ENCODE data around the gene GAL3ST2.
"Not testable (repeated sequence)": the region's sequence is repeated elsewhere in the genome, so short reads cannot be mapped to it uniquely, and the experiment has no call there.

GAL3ST2 gene

DNA sequence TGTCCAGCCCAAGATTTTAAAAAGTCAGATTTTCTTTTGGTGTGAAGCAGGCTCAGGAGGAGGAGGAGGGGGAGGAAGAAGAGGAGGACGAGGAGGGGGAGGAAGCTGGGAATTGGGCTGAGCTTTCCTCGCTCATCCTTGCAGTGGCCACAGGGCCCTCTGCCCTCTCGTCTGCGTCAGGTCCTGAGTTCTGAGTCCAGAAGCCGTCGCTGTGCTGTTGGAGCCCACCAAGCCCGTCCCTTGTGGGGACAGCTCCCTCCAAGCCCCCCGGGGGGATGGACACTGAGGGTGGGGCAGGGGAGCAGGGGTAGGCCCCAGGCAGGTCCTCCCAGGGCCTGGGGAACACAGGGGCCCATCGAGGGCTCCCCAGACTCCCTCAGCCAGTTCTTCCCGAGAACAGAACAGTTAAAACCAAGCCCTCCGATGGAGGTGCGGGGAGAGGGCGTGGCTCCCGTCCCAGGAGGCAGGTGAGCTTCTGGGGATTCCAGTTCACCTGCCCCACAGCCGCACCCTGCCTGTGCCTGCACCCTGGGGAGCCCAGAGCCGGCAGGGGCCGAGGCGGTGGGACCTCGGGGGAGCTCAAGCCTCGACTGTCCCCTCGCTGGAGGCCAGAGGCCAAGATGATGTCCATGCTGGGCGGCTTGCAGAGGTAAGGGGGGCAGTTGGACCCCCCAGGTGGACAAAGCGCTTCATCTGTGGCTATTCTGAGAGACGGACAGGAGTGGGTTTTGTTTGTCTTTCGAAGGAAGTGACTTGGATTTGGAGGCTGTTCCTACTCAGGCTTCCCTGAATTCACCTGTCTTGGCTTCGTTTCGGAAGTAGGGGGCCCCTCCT, at the start of gene GAL3ST2:
GAL3ST2 (plus strand) TSS at position 487 of the 834 bp plus-strand sequence; CDS start at position 621, 134 bp downstream.
- peak in 1 of 10 donors; percentile 64 for DNase-seq
- intact Hi-C loops (cut with DNase I) = no loop called here

DNA sequence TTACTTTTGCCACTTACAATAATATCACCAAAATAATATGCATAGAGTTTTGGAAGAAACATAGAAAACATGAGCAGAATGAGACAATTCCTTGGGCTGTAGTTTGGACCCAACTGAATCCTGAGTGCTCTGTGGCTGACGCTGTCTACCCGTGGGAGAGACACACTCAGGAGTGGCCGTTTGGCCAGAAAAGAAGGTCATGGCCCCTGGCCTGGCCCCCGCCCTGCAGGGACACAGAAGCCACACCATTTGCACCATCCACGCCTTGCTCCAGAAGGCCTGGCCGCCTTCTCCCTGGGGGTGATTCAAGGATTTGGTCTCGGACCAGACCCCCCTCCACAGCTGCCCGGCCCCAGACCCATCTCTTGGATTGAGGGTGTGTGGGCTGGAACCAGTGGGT, 48.6 kb upstream of the GAL3ST2 start:
- intact Hi-C loops (cut with DNase I) = no loop called here
- peak in 1 of 10 donors; percentile 79 for DNase-seq

DNA sequence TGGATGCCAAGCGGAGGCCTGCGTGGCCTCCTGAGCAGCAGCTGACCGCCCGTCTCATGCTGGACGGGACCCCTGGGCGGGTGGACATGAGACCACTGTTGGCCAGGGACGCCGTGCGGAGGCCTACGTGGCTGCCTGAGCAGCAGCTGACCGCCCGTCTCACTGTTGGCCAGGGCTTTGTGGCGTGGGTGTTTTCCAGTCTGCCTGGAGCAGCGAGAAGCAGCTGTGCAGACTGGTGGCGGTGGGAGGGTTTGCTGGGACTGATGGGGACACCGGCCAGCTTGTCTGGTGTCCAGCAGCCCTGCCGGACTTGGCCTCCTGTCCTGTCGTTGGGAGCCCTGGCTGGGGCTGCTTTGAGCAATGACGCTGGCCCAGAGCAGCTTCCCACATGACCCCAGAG, 48.0 kb upstream of the GAL3ST2 start:
- DNase-seq = peak; percentile 48 to 96 (median 70)
- intact Hi-C loops (cut with DNase I) = no loop called here

DNA sequence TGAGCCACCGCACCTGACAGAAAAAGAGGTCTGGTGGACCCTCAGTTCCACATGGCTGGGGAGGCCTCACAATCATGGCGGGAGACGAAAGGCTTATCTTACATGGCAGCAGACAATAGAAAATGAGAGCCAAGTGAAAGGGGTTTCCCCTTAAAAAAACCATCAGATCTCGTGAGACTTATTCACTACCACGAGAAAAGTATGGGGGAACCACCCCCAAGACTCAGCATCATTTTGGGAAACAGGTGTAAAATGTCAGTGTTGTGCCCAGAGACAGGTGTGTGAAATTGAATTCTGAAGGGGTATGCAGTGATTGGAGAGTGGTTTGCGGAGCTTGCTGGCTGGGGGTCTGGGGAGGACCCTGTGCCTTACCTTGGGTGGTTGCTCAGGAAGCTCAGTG, 46.8 kb upstream of the GAL3ST2 start:
- no peak for DNase-seq
- intact Hi-C loops (cut with DNase I) = loop anchor here (5.0 kb wide), 1 partner anchor 43 kb away; the partner anchor contains the start of gene DTYMK

DNA sequence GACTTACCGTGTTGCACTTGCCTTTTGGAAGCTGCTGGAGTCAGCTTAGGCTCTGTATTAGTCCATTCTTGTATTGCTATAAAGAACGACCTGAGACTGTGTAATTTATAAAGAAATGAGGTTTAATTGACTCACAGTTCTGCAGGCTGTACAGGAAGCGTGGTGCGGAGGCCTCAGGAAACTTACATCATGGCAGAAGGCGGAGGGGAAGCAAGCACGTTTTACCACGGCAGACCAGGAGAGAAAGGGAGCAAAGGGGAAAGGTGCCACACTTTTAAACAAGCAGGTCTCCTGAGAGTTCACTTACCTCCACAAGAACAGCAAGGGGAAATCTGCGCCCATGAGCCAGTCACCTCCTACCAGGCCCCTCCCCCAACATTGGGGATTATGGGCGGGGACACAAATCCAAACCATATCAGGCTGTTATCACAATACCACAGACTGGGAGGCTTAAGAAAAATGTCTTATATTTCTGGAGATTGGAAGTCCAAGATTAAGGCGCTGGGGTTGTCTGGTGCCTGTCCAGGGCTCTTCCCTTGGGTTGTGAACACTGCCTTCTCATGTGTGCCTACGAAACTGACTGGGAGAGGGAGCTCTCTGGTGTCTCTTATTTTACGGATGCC, 45.8 kb upstream of the GAL3ST2 start:
- DNase-seq = no peak

DNA sequence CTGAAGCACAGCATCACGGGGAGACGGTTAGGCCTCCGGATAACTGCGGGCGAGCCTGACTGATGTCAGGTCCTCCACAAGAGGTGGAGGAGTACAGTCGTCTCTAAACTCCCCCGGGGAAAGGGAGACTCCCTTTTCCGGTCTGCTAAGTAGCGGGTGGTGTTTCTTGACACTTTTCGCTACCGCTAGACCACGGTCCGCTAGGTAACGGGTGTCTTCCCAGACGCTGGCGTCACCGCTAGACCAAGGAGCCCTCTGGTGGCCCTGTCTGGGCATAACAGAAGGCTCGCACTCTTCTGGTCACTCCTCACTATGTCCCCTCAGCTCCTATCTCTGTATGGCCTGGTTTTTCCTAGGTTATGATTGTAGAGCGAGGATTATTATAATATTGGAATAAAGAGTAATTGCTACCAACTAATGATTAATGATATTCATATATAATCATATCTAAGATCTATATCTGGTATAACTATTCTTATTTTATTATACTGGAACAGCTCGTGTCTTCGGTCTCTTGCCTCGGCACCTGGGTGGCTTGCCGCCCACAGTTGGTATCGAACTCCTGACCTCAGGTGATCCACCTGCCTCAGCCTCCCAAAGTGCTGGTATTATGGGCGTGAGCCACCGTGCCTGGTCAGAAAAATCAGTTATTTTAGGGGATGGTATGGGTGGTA, 44.0 kb upstream of the GAL3ST2 start:
- DNase-seq = peak; percentile 63 to 97 (median 78)
- intact Hi-C loops (cut with DNase I) = loop anchor here (5.0 kb wide), 1 partner anchor 45 kb away; the partner anchor contains the start of gene DTYMK

More for the DNA sequence above, 45.8 kb upstream of the GAL3ST2 start:
- intact Hi-C loops (cut with DNase I) = loop anchor here (5.0 kb wide), 1 partner anchor 43 kb away; the partner anchor contains the start of gene DTYMK

DNA sequence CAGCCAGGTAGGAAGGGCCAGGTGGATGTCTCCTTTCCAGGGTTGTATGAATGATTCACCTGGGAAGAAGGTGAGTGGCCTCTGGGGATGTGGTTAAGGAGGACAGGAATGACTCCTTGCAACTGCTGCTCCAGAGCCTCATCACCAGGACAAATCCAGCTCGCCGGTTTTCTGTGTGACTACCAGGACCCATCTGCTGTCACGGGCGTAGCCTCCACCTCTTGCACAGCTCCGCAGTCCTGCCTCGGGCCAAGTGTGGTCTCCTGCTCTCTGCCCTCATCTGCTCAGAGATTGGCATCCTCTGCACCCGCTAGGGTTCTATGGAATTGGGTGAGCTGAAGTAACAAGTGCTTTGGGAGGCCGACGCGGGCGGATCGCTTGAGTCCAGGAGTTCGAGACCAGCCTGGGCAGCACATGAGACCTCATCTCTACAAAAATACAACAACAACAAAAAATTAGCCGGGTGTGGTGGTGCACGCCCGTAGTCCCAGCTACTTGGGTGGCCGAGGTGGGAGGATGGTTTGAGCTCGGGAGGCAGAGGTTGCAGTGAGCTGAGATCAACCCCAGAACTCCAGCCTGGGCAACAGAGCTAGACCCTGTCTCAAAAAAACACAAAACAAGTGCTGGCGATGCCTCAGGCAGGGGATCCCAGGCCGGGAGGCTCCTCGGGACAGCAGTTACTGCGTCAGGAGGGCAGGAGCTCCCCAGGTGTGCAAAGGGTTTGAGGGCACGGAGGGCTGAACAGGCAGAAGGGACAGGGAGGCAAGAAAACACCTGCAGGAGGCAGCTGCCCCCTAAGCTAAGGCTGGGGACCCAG, 43.0 kb upstream of the GAL3ST2 start:
- no peak for DNase-seq
- intact Hi-C loops (cut with DNase I) = loop anchor here (5.0 kb wide), 1 partner anchor 46 kb away; the partner anchor contains the start of gene DTYMK

DNA sequence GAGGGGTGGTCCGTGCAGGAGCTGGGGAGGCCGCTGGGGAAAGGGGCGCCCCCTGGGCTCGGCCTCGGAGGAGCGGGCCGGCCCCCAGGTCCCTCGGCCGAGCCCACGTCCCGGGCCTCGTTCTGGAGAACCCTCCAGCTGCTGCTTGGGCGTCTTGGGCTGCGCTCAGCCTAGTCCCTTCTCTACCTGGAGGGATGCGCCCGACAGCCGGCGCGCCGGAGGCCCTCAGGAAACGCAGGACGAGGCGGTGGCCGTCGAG, 42.5 kb upstream of the GAL3ST2 start:
- no peak for DNase-seq
- intact Hi-C loops (cut with DNase I) = loop anchor here (5.0 kb wide), 1 partner anchor 47 kb away; the partner anchor contains the start of gene DTYMK

DNA sequence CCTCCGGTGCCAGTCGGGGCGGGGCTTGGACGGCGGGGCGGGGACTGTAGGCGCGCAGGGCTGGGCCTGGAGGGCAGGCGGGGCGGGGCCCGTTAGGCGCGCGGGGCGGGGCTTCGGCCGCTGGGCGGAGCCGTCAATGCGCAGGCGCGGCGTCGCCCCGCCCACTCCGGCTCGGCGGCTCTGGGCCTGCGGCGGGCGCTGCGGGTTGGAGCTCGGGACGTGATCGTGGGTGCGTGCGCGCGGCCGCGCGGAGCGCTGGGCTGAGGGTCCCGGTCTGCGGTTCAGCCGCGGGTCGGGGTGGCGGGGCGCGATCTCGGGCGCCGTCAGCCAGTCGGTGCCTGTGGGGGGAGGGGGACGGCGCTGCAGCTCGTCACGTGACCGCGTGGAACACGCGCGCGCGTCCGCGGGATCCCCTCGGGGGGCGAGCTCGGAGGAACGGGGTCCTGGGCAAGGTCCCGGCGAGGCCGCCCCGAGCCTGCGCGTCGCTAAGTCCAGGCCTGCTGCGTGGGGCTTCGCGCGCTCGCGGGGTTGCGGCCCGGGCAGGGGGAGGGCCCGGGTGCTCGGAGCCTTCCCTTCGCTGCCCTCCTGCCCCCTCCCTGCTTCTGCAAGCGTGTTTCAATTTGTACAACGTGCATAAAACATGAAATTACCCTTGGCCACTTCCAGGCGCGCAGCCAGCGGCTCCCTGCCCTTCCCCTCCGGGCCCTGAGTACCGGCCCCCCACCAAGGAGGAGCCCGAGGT, 42.0 kb upstream of the GAL3ST2 start, which contains the start of gene D2HGDH:
D2HGDH (plus strand) TSS at position 164 of the 742 bp plus-strand sequence. CDS start 595 bp downstream, outside the sequence.
- DNase-seq = peak; percentile 86 to 98 (median 92)
- intact Hi-C loops (cut with DNase I) = loop anchor here (5.0 kb wide), 2 partner anchors 47 to 143 kb away; partner anchors contain the start of gene DTYMK

DNA sequence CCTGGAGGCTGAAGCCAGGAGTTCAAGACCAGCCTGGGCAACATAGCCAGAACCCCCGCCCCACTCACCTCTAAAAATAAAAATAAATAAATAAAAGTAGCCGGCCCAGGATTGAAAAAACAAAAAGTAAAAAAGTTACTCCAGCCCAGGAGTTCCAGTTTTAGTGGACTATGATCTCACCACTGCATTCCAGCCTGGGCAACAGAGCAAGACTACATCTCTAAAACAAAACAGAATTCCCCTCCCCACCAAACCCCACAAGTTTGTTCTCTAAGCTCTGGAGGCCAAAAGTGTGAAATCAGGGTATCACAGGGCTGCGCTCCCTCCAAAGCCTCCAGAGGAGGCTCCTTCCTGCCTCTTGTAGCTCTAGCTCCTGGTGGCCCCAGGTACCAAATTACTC, 40.5 kb upstream of the GAL3ST2 start:
- intact Hi-C loops (cut with DNase I) = loop anchor here (5.0 kb wide), 1 partner anchor 141 kb away; no protein-coding TSS in a partner anchor

DNA sequence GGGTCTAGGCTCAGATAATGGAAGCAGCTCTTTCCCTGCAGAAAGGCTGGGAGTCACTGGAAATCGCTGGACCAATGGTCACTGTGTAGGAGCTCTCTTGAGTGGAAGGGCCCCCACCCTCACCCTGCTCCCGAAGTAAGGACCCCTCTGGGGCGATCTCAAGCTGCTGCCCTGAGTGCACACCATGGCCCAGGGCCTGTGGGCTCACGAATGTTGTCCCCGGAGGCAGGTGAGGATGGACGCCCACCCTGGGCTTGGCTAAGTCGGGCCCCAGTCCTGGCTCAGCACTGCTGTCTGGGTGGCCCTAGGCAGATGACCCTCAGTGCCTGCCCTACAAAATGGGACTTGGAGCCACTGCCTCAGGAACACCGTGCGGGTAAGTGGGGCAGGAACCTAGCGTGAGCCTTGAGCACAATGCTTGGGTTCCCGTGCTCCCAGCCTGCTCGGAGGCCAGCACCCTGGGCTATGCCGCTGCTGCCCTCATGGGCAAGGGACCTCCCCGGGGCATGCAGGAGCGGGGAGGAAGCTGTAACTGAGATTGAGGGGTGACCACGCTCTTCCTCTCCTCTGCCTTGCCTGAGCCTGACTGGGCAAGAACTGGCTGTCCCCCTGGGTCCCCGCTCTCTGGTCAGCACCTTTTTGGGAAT, 38.5 kb upstream of the GAL3ST2 start:
- intact Hi-C loops (cut with DNase I) = loop anchor here (5.0 kb wide), 1 partner anchor 139 kb away; no protein-coding TSS in a partner anchor
- DNase-seq = no peak

More for the DNA sequence above, 40.5 kb upstream of the GAL3ST2 start:
- DNase-seq = peak in 1 of 10 donors; percentile 60

DNA sequence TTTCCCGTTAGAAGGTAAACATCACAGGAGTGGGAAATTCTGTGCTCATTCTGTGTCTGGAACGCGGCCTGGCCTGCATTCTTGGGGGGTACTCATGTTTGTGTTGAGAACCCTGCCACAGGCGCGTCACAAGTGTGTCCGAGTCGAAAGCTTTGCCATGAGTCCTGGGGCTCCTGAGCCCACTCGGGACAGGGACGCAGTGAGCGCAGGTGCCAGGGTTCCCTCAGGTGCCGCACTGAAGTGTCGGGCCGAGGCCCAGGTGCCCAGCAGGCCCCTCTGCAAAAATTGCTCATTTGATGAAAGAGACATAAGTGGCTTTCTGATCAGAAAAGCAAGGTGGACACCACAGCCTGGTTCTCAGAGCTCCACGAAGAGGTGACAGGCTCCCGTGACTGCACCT, 37.4 kb upstream of the GAL3ST2 start:
- DNase-seq = no peak
- intact Hi-C loops (cut with DNase I) = loop anchor here (5.0 kb wide), 1 partner anchor 138 kb away; no protein-coding TSS in a partner anchor

DNA sequence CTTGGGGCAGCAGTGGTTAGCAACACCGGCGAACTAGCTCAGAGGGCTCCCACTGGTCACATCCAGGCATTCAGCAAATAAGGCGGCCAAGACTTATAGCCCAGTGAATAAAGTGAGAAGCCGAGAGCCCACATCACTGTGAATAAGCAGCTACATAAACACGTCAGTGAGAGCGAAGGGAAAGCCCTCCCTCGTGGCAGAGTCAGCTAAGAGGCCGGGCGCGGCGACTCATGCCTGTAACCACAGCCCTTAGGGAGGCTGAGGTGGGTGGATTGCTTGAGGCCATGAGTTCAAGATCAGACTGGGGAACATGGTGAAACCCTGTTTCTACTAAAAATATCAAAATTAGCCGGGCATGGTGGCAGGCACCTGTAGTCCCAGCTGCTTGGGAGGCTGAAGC, 37.0 kb upstream of the GAL3ST2 start:
- intact Hi-C loops (cut with DNase I) = loop anchor here (5.0 kb wide), 1 partner anchor 138 kb away; no protein-coding TSS in a partner anchor
- DNase-seq = no peak

DNA sequence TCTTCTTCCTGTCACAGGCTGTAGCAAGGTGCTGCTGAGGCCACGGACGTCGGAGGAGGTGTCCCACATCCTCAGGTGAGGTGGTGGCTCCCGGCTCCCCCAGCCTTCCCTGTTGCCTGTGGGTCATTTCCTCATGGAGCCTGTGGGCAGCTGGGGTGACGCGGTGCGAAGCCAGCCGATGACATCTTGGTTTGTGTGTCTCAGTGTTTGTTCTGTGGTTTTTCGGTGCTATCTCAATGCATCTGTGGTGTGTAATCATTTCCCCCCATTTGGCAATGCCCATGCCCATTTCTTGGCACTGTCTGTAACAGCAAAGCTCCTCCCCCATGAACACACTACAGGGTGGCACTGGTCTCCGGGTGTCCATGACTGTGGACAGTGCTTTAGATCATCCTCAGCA, 35.6 kb upstream of the GAL3ST2 start:
- DNase-seq = no peak
- intact Hi-C loops (cut with DNase I) = no loop called here

DNA sequence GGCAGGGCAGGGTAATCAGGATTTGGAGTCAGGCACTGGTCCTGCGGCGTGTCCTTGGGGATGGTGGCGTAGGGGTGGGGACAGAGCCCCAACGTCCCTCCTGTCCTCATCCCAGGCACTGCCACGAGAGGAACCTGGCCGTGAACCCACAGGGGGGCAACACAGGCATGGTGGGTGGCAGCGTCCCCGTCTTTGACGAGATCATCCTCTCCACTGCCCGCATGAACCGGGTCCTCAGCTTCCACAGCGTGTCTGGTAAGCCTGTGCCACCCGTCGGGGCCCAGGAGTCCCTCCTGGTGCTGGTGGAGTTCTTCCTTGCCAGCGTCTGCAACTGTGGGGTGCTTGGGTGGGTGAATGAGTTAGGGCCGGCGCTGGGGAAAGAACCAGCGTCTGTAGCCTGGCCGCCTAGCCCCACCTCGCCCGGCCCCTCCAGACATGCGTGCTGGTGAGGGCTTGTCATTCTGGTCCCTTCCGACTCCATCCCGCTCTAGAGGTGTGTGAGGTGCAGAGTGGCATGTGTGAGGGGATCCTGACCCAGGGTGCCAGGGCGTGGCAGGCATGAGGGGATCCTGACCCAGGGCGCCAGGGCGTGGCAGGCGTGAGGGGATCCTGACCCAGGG, 34.2 kb upstream of the GAL3ST2 start:
- intact Hi-C loops (cut with DNase I) = no loop called here
- no peak for DNase-seq

DNA sequence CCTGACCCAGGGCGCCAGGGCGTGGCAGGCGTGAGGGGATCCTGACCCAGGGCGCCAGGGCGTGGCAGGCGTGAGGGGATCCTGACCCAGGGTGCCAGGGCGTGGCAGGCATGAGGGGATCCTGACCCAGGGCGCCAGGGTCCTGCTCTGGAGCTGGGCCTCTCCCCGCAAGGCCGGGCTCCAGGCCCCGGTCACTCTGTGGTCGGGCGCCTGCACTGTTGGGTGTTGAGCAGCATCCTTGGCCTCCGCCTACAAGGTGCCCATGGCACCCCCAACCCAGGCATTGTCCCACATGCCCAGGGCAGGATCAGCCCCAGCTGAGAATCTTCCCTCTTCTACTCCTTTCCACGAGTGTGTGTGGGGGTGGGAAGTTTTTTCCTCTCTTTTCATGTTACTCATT, 33.6 kb upstream of the GAL3ST2 start:
- DNase-seq = not testable (repeated sequence)

DNA sequence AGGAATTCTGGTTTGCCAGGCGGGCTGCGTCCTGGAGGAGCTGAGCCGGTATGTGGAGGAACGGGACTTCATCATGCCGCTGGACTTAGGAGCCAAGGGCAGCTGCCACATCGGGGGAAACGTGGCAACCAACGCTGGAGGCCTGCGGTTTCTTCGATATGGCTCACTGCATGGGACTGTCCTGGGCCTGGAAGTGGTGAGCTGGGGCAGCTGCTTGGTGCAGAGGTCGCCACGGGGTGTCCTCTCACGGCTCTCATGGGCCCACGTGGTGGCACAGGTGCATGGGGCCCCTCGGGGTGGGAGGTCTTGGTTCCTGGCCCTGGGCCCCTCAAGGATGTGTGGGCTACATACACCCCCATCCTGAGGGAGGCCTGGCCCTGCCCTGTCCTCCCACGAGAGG, 33.0 kb upstream of the GAL3ST2 start:
- intact Hi-C loops (cut with DNase I) = no loop called here
- DNase-seq = no peak

More for the DNA sequence above, 33.6 kb upstream of the GAL3ST2 start:
- intact Hi-C loops (cut with DNase I) = not testable (repeated sequence)

All from posterior cingulate gyrus (tissue), 11 donors.